GM19023 (cell line): Measurements from ENCODE around the gene CTAGE1.
"Not testable (repeated sequence)": the region's sequence is repeated elsewhere in the genome, so short reads cannot be mapped to it uniquely, and the experiment has no call there.

ENCODE experiments used
- ATAC-seq: cut with Tn5 transposase; IDR thresholded peaks from one replicate; pipeline ENCODE4 v1.9.1; 2021; ENCODE audit warnings: mild to moderate bottlenecking, moderate library complexity; ENCODE audit not compliant: unreplicated experiment

CTAGE1 gene

DNA sequence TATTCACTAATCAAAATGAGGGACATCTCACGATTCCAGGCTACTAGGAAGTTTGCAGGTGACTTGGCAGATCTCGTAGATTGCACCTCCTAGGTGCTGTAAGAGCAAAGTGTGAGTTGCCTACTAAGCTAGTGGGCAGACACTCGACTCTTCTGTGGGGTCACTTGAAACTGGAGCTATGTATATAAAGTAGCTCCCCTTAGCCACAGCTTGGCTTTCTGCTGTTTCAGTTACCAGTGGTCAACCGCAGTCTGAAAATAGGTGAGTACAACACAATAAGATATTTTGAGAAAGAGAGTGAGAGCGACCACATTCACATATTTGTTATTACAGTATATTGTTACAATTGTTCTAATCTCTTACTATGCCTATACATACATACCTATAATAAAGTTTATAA lies 23.3 kb downstream of the CTAGE1 start:
- no peak for ATAC-seq

DNA sequence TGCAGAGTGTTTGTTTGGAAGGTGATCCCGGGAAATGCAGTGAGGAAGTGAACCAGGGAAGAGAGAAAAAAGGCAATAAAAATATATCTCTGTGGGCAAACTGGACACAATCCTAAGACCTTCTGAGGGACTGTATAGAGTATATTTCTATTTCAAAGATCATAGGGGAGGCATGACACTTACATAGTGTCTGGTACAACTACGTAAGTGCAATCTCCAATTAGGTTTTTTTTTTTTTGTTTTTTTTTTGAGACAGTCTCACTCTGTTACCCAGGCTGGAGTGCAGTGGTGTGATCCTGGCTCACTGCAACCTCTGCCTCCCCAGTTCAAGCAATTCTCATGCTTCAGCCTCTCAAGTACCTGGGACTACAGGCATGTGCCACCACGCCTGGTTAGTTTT lies 24.6 kb downstream of the CTAGE1 start:
- not testable (repeated sequence) for ATAC-seq

DNA sequence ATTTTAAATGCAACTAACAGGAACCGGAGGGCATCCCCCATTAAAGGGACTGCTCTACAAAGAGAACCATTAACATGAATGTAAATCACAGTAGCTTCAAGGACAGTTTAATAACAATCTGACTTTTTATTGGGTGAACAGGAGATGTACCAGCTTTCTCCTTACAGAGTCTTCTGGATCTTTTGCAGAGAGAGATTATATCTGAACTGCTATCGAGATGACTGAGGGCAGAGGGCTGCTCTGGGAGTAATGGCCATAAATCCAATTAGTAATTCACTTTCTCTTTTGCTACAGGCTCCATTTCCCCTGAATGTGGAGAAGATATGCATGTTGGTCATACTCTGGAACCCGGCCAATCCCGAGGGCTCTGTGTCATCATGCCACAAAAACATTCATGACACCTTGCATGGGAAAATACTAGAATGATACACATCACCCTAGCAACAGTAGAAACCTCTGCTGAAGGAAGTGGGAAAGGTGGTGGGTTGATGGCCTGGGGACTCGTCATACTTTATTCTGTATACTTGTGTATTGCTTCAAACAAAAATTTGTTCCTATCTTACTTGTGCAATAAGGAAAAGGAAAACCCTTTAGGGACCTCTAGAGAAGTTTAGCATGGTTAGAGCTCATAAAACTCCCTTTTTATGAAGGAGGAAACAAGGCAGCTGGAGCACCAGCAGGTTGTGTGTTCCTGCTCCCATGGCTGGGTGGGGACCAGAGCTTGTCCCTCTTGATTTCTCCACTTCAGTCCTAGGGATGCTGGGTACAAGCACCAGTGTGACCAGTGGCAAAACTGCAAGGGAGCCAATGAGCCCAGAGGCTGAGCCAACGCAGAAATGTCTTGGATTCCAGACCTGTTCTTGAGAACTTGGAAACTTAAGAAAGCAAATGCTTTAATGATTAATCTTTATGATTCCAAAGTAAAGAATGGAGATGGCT lies 26.0 kb downstream of the CTAGE1 start:
- ATAC-seq: no peak

DNA sequence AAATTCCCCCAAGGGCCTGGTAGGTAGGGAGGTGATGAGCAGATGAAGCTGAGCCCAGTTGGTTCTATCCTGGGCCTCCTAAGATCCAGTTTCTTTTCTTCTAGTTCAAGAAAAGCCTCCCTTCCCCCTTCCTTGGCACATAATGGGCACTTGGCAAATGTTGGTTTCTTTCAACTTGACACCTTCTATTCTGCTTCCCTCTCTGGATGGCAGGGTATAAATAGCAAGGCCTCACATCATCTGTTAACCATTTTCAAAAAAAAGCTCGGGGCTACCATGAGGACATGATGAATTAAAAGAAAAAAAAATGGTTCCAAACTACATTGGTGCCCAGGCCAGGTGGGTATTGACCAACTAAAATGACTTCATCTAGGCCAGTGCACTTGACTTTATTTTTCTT lies 29.9 kb downstream of the CTAGE1 start:
- no peak for ATAC-seq

DNA sequence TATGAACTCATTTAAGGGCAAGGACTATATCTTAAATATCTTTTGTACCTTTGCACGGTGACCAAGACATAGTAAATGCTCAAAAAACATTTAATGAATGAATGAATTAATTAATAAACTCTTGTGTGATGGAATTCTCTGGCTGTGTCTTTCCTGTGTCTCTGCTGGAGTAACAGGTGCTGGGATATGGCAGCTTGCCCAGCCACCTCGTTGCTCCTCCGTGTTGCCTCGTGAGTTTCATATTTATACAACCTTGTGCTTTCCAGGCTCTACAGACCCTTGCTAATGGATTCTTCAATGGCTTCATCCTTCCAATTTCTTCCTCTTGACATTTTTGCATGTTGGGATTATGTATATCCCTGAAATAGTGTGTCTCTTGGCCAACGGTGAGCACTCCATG lies 30.4 kb downstream of the CTAGE1 start:
- no peak for ATAC-seq

DNA sequence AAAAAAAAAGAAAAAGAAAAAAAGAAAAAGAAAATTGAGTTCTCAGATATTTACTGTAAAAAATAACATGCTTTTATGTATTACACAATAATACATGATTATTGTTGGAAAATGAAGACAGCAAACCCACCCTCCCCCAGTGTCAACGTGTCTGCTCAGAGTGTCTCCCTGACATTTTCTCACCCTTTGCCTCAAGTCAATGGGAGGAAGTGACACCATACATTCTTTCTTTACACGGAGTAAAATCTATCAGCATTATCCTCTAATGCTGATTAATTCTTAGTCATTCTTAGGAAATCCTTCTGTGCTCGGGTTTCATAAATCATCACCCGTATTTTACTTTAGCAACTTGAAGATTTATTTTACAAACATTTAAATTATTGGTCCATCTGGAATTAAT lies 32.0 kb downstream of the CTAGE1 start:
- no peak for ATAC-seq

DNA sequence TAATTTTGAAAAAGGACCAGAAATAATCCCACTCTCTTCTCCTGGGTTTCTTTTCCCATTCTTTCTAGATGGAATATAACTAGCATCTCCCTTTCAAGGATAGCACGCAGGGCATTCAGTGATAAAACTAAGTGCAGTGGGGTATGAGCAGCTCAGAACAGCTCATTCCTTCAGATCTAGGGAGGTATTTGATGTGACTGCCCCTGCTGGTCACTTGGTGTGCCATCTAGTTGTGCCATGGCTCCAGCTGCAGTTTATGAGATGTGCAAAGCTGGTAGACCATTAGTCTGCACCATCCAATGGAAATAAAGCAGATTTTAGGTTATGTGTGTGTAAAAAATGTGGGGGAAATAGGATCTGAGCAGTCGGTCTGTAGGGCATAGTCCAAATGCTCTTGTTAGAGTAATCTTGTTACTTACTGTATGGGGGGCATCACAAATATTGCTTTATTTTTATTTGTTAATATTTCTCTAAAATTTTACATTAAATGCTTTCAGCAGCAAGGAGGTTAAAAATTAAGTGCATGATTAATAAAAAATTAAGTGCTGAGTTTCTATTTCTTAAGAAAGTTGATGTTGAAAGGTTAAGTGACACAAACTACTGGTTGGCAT lies 38.9 kb downstream of the CTAGE1 start:
- ATAC-seq: no peak

DNA sequence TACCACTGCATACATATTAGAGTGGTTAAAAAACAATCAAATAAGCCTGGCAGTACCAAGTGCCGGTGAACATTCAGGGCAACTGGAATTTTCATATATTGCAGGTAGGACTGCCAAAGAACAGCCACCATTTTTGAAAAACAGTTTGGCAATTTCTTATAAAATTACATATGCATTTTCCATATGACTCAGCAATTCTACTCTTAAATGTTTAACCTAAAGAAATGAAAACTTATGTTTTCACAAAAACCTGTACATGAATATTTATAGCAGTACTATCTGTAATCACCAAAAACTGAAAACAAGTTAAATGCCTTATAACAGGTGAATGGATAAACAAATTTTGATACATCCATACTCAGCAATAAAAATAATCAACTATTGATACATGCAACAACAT lies 39.9 kb downstream of the CTAGE1 start:
- ATAC-seq: no peak

DNA sequence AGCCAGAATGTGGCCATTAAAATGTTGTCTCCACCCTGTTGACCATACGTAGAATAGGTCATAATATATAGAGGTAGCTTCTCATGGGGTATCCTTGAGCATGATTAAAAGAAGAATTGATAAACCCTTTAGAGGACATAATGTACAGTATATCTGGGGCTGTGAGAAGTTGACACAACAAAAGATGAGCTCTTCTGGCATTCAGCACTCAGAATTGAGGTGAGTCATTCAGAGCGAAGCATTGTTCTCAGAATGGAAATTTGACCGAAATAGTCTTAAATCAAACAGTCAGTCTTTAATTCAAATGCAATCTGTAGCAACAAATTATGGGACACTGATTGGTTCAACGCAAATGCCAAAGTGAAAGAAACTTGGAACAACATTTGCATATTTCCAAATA lies 47.3 kb downstream of the CTAGE1 start:
- no peak for ATAC-seq

DNA sequence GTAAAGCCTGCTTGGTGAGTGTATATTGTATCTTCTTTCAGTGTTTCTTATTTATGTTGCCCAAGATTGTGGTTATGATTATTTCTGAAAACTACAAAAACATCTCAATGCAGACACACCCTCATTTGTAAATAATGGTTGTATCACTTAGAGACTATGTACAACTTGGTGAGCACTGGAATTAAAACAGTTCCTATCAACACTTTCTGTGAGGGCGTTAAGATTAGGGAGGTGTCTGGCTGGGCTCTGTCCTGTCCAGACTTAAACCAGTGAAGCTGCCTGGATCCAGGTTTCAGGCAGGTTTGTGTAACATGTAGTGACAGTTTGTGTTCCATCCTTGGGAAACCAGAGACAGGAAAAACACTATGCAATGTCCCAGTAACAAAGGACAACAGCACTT lies 49.7 kb downstream of the CTAGE1 start:
- no peak for ATAC-seq

DNA sequence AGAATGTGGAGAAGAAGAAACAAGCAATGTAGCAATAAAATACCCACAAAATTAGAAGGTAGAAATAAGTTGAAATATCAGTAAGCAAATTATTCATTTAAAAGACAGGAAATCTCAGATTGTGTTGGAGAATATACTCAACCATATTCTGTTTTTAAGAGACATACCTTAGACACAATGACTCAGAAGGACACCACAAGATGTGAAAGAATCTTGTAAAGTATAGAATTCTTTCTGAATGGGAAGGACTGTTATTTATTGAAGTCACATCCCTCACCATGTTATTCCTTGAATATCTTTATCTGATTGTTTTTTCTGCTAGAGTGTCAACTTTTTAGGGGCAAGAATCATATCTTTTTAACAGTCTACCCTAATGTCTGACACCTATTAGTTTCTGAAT lies 50.4 kb downstream of the CTAGE1 start:
- ATAC-seq: no peak

DNA sequence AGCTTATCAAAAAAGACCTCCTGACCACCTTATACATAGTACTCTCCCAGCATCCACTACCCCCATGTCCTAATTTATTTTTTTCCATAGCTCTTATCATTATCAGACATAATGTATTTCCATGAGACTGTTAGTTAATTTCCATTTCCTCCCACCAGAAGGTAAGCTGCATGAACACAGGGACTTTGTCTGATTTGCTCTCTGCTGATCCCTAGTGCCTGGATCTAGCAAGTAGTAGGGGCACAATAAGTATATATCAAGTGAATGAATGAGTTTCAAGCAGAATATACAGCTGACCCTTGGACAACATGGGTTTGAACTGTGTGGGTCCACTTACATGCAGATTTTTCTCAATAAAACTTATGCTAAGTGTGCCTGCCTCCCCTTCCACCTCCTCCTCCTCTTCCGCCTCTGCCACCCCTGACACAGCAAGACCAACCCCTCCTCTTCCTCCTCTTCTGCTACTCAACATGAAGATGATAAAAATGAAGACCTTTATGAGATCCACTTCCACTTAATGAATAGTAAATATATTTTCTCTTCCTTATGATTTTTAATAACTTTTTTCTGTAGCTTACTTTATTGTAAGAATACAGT lies 53.8 kb downstream of the CTAGE1 start:
- no peak for ATAC-seq
